Thymus (tissue), 14 donors: ENCODE results near the gene HOXA13. TPM values are rescaled to one million over a fixed set of nuclear protein-coding genes. Genes with fewer than 3 reads are reported as not detected.

Source experiments
- DNase-seq, 9 donors: peaks; one replicate each; pipeline ENCODE4 v3.0.0-alpha.2; 2013; ENCODE audit warnings: low spot score in 9 of 9, low read depth in 6 of 9, missing footprints in 1 of 9
- H3K27ac ChIP-seq, 2 donors: one replicate each; pipeline ENCODE4 v1.5.1; 2013; ENCODE audit warnings: control low read depth in 1 of 2, low read depth in 1 of 2, low read length in 1 of 2, mild to moderate bottlenecking in 1 of 2, moderate library complexity in 1 of 2
- H3K27me3 ChIP-seq, 2 donors: one replicate each; pipeline ENCODE4 v1.5.1; 2013; ENCODE audit warnings: low read length in 1 of 2; ENCODE audit not compliant: control insufficient read depth in 2 of 2, insufficient read depth in 1 of 2
- H3K36me3 ChIP-seq, 2 donors: one replicate each; pipeline ENCODE4 v1.5.1; 2013; ENCODE audit warnings: low read length in 1 of 2, mild to moderate bottlenecking in 1 of 2, moderate library complexity in 1 of 2; ENCODE audit not compliant: control insufficient read depth in 2 of 2, insufficient read depth in 2 of 2
- H3K4me1 ChIP-seq, 2 donors: one replicate each; pipeline ENCODE4 v1.5.1; 2013; ENCODE audit warnings: low read length in 2 of 2; ENCODE audit not compliant: control insufficient read depth in 2 of 2, insufficient read depth in 2 of 2
- H3K4me3 ChIP-seq, 2 donors: one replicate each; pipeline ENCODE4 v1.5.1; 2013; ENCODE audit warnings: low read length in 2 of 2, control low read depth in 1 of 2, mild to moderate bottlenecking in 1 of 2
- H3K9me3 ChIP-seq, 2 donors: one replicate each; pipeline ENCODE4 v1.5.1; 2013; ENCODE audit warnings: low read length in 1 of 2, mild to moderate bottlenecking in 1 of 2; ENCODE audit not compliant: control insufficient read depth in 2 of 2, insufficient read depth in 1 of 2
- WGBS: extraction: QIAGEN DNeasy Blood & Tissue Kit; methylation state at CpG from one replicate; pipeline ENCODE4 v1.1.7; 2013; 5-methylcytosine and 5-hydroxymethylcytosine counted together
- long read RNA-seq, 10 donors: transcript quantifications; one replicate each; lab custom pipeline, GENCODE V29; 2026
- polyA plus RNA-seq: library from polyadenylated mRNA; stranded (reverse); fragments of 200-250 nt; gene quantifications from one replicate; pipeline ENCODE4 v1.2.3, GENCODE V29; 2013
- total RNA-seq: library from RNA; stranded (reverse); fragments of 120-200 nt; gene quantifications from one replicate; pipeline ENCODE4 v1.2.4, GENCODE V29; 2013
- donor health status: healthy.

Gene HOXA13
- total RNA-seq (not detected), polyA plus RNA-seq (0.02 TPM)
- long read RNA-seq, donor 1 = 0 reads
- long read RNA-seq, donor 2 = 0 reads
- long read RNA-seq, donor 3 = 0 reads
- long read RNA-seq, donor 4 = 0 reads
- long read RNA-seq, donor 5 = 0 reads
- long read RNA-seq, donor 6 = 0 reads
- long read RNA-seq, donor 7 = 0 reads
- long read RNA-seq, donor 8 = 0 reads
- long read RNA-seq, donor 9 = 0 reads
- long read RNA-seq, donor 10 = 0 reads

- DNase-seq = peak in 6 of 9 donors; percentile 45 to 77 (median 55)
- Histone ChIP-seq H3K36me3 (no peaks in the 10 kb centered on the region), H3K27ac (no peak within 1 kb of the TSS), H3K27me3 (peaks cover 88 to 97% of the 10 kb centered on the region in 2 donors), H3K4me3 (peak within 1 kb of the TSS in 1 of 2 donors; percentile 65), H3K9me3 (peaks cover under 1 to 1% of the 10 kb centered on the region in 2 donors), H3K4me1 (peaks cover 9 to 16% of the 10 kb centered on the region in 2 donors)
- 1% methylated on average over 99 of the region's 99 CpGs for WGBS
Observed at GRCh38 chr7:27199849-27200760, at the start of gene HOXA13. HOXA13 (minus strand) TSS chr7:27200091; CDS start chr7:27200077, 14 bp downstream.

GRCh38 chr7:27248911-27249723, 49.2 kb upstream of the HOXA13 start:
- peaks cover 91 to 99% of the 10 kb centered on the region in 2 donors for H3K27me3 ChIP-seq
- H3K27ac ChIP-seq = no peak overlapping the region
- H3K4me1 ChIP-seq = no peaks in the 10 kb centered on the region
- no peak for DNase-seq
- H3K4me3 ChIP-seq = no peak overlapping the region
- H3K36me3 ChIP-seq = no peaks in the 10 kb centered on the region
- H3K9me3 ChIP-seq = peaks cover 0 to 1% of the 10 kb centered on the region in 2 donors
- 10% methylated on average over 23 of the region's 23 CpGs for WGBS

- H3K9me3 ChIP-seq = peaks cover 0 to 1% of the 10 kb centered on the region in 2 donors
- WGBS = 62% methylated on average over 3 of the region's 3 CpGs
- H3K27ac ChIP-seq = no peak overlapping the region
- no peak for DNase-seq
- H3K27me3 ChIP-seq = peaks cover 92 to 100% of the 10 kb centered on the region in 2 donors
- no peak overlapping the region for H3K4me3 ChIP-seq
- H3K4me1 ChIP-seq = no peaks in the 10 kb centered on the region
- H3K36me3 ChIP-seq = no peaks in the 10 kb centered on the region
Observed at GRCh38 chr7:27248427-27248806, 48.5 kb upstream of the HOXA13 start.

- no peak for DNase-seq
Observed at GRCh38 chr7:27247452-27248426, 47.8 kb upstream of the HOXA13 start.

GRCh38 chr7:27247000-27247399, 47.1 kb upstream of the HOXA13 start:
- H3K4me3 ChIP-seq = no peak overlapping the region
- WGBS = 55% methylated on average over 7 of the region's 7 CpGs
- no peak overlapping the region for H3K27ac ChIP-seq
- peaks cover 0 to 1% of the 10 kb centered on the region in 2 donors for H3K9me3 ChIP-seq
- H3K36me3 ChIP-seq = no peaks in the 10 kb centered on the region
- peaks cover 94 to 100% of the 10 kb centered on the region in 2 donors for H3K27me3 ChIP-seq
- H3K4me1 ChIP-seq = peaks cover 0 to 6% of the 10 kb centered on the region in 2 donors
- no peak for DNase-seq

More at GRCh38 chr7:27247452-27248426, 47.8 kb upstream of the HOXA13 start:
- WGBS = 51% methylated on average over 4 of the region's 4 CpGs
- no peak overlapping the region for H3K4me3 ChIP-seq
- H3K27me3 ChIP-seq = peaks cover 92 to 100% of the 10 kb centered on the region in 2 donors
- no peak overlapping the region for H3K27ac ChIP-seq
- no peaks in the 10 kb centered on the region for H3K36me3 ChIP-seq
- H3K4me1 ChIP-seq = peaks cover 0 to 2% of the 10 kb centered on the region in 2 donors
- H3K9me3 ChIP-seq = peaks cover 0 to 1% of the 10 kb centered on the region in 2 donors

- DNase-seq = no peak
- peaks cover 0 to 1% of the 10 kb centered on the region in 2 donors for H3K9me3 ChIP-seq
- H3K4me3 ChIP-seq = no peak overlapping the region
- WGBS = 4% methylated on average over 90 of the region's 90 CpGs
- peaks cover 88 to 100% of the 10 kb centered on the region in 2 donors for H3K27me3 ChIP-seq
- peaks cover 0 to 6% of the 10 kb centered on the region in 2 donors for H3K4me1 ChIP-seq
- H3K27ac ChIP-seq = no peak overlapping the region
- no peaks in the 10 kb centered on the region for H3K36me3 ChIP-seq
Observed at GRCh38 chr7:27245798-27246691, 46.2 kb upstream of the HOXA13 start.

GRCh38 chr7:27245124-27245797, 45.4 kb upstream of the HOXA13 start:
- H3K9me3 ChIP-seq = peaks cover 0 to 3% of the 10 kb centered on the region in 2 donors
- H3K4me1 ChIP-seq = peaks cover 0 to 6% of the 10 kb centered on the region in 2 donors
- H3K36me3 ChIP-seq = no peaks in the 10 kb centered on the region
- peaks cover 92 to 100% of the 10 kb centered on the region in 2 donors for H3K27me3 ChIP-seq
- H3K4me3 ChIP-seq = no peak overlapping the region
- 5% methylated on average over 37 of the region's 37 CpGs for WGBS
- DNase-seq = no peak
- no peak overlapping the region for H3K27ac ChIP-seq
